HG03457 (cell line): ENCODE measurements around the gene RBMS1.
"Not testable (repeated sequence)": the region's sequence is repeated elsewhere in the genome, so short reads cannot be mapped to it uniquely, and the experiment has no call there.

Experiments
- ATAC-seq: cut with Tn5 transposase; IDR thresholded peaks from one replicate; pipeline ENCODE4 v1.9.1; 2021; ENCODE audit warnings: moderate number of reproducible peaks; ENCODE audit not compliant: unreplicated experiment

The RBMS1 gene

GRCh38 chr2:160437273-160437672 is 56.3 kb downstream of the RBMS1 start:
- ATAC-seq, result no peak

DNA sequence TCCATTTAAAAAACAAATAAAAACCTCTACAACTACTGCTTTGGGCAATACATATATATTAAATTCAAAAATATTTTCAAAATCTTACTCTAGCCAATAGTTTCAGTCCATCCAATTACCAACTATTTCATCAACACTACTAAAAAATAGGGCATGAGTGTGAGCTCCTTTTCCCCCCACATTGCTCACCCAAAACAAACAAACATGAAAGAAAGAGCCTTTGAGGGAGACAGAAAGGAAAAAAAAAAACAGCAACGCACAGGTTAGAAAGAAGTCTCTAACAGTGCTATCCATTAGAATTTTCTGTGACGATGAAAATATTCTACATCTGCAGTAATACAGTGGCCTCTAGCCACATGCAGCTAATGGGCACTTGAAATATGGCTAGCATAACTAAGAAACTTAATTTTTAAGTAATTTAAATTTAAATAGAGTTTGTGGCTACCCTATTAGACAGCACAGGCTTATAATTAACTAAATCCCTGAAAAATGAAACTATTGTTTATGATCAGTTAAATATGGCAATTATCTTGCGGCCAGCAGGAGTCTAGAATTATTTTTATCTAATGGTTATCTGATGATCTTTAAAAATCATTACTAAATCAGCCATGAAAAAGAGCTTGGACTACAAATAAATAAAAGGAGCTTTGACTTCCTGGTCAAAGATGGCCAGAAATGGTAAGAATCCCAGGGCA is 59.2 kb downstream of the RBMS1 start:
- no peak for ATAC-seq

DNA sequence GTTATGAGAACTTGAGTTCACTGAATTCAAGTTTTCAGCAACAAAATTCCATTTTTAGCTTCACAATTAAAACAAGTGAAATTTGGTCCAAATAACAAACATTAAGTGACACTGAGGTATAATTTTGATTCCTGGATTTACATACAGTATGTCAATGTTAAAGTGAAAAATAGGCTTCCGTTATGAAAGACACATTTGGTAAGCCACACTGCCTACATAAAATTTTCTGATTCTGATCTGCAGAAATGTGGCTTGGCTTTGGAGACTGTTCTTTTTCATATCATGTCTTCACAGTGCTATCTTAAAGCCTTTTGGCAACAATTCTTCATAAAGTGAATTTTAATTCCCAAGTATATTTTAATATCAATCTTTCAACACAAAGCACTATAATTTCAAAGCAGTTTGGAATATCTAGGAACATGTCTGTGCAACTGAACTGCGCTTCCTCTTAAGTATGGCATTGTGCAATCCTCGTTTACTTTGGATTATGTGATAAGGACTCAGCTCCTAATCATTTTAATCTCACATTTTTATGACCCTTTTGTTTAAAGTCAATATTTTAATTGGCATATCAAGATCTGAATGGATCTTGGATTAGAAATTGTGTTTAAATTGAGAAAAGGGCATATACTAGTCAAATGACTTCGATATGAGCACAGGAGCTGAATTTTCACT is 60.0 kb downstream of the RBMS1 start:
- ATAC-seq, result no peak

GRCh38 chr2:160432633-160433032 is 61.0 kb downstream of the RBMS1 start:
- no peak for ATAC-seq

DNA sequence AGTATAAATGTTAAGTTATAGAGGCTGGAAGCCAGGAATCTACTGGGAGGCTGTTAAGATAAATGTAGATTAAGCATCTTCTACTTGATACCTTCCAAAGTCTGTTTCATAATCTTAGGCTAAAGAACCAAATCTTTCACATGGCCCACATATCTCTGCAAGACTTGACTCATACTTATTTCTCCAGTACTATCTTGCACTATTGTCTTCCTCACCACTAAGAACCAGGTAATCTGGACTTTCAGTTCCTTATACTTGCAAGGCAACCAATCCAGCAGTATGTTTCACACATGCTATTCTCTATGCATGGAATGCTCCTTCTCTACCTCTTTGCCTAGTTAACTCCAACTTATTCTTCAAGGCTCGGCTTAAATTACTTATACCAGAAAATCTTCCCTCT is 62.2 kb downstream of the RBMS1 start:
- peak; percentile 59 for ATAC-seq

DNA sequence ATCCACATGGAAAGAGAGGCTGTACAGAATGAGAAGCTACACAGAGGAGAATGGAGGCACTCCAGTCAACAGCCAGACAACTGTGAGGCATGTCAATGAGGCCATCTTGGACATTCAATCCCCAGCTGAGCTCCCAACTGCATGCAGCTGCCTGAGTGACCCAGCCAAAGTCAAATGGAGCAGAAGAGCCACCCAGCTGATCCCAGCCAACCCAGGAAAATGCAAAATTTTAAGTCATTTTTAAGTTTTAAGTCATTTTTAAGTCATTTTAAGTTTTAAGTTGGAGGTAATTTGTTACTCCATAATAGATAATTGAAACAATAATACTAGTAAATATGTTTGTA is 63.6 kb downstream of the RBMS1 start:
- no peak for ATAC-seq

GRCh38 chr2:160429248-160430000 is 64.2 kb downstream of the RBMS1 start:
- no peak for ATAC-seq

- no peak for ATAC-seq
Observed at GRCh38 chr2:160428405-160428763, 65.2 kb downstream of the RBMS1 start.

DNA sequence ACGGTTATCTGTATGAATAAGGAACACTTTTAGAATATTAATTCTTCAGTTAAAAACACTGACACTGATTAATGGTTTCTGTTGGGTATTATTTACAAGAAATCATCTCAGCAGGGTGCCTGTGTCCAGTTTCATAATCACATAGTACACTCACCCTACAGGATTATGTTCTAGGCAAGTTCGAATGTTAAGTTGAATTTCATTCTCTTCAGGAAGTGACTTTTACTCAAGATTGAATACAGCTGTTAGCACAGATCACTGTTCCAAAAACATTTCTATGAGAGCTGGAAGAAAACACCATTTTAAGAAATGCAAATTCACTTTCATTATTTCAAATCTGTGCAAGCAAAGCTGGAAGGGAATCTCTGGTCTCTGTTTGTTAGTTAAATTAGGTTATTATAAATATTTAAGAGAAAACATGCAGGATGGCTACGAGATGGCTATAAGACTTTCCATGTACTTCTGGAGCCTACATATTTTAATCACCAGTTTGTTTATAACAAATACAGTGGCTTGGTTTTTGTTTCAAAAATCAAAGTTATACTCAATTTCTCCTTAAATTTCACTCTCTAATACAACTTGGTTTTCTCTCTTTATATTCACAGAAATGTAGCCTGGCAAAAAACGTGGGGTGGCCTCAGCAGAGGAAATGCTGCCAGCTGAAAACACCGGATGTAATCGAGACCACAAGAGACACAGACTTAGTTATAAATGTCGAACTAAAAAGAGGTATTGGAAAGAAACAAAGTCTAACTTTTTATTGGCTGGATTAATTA is 65.8 kb downstream of the RBMS1 start:
- ATAC-seq, result peak; percentile 48

GRCh38 chr2:160426604-160427003 is 67.0 kb downstream of the RBMS1 start:
- no peak for ATAC-seq

- ATAC-seq, result no peak
Observed at GRCh38 chr2:160425434-160426151, 68.0 kb downstream of the RBMS1 start.

GRCh38 chr2:160423126-160423525 is 70.5 kb downstream of the RBMS1 start:
- ATAC-seq, result no peak

GRCh38 chr2:160421646-160422501 is 71.7 kb downstream of the RBMS1 start:
- not testable (repeated sequence) for ATAC-seq

DNA sequence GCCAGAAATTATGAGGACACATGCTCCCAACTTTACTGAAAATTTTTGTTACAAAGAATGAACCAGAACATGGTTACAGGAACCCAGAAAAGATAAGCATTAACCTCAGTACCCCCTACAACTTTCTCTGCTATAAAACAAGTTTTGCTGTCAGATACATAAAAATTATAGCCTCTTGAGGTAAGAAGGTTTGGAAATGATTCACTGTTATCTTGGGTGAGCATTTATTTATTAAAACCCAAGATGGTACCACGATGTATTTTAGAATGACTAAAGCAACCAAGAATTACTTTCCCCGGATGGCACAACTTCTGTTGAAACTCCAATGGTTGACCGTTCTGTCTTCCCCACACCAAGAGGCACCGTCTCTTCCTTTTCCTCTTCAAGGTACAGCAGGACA is 72.9 kb downstream of the RBMS1 start:
- ATAC-seq, result no peak

DNA sequence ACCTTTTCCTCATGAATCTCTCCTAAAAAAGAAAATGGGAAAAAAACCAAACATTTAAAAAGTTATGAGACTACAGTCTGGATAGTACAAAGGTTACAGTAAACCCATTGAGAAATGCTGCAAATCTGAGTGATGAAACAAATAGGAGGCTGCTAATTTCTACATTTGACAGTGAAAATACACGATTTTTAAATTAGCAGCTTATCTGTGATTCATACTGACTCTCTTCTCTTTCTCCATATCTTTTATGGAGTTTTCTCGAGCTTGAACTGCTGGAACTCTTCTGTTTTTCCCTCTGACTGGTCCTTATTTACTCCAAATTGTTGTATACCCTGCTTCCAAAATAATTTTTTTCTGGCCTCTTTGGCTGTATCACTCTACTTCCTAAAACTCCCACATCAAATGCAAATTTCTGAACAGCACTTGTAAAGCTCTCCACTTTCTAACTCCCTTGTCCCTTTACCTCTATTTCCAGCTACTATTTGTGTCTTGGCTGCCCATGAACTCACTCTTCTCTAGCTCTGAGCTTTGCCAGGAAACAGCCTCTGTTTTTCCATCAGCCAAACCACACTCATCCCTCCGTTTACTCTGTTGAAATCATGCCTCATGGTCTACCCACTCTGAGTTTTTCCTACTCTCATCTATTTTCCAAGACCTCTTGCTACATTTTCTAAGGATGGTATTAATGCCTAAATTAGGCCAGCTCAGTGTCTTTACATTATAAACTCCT is 73.7 kb downstream of the RBMS1 start:
- ATAC-seq, result no peak

DNA sequence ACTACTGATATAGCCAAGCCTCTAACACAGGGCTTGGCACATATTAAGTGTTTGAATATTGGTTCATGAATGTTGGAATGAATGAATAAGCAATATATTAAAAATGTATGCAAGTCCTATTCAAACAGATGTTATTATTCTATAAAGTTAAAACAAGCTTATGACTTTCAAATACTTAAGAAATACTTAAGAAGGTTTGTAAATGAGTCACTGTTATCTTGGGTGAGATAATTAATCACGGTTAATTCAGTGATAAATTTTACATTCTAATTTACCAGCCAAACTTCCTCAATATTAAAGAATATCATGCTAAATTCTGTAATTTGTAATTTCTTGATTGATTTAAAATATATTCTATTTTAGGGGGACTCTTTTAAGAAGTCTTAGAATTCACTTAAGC is 74.8 kb downstream of the RBMS1 start:
- no peak for ATAC-seq

DNA sequence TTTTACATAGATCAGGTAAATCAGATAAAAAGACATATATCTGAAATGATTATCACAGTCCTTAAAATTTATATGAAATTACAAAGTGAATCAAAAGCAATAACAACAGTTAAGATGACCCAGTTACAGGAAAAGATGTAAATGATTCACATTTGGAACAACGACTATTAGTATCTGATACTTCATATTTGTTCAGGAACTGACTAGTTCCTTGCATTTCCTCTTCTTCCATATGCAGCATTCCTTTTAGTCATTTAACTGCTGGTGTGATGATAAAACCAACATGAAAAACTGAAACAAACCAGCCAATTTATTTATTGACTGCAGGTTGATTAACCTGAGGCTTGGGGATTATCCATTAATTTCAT is 75.2 kb downstream of the RBMS1 start:
- no peak for ATAC-seq

- ATAC-seq, result no peak
Observed at GRCh38 chr2:160417745-160418397, 75.7 kb downstream of the RBMS1 start.

GRCh38 chr2:160415991-160416390 is 77.6 kb downstream of the RBMS1 start:
- ATAC-seq, result no peak
